Fibroblast of skin of scalp (primary cell): Measurements from ENCODE around the gene ANTXR1.
"Not testable (repeated sequence)": the region's sequence is repeated elsewhere in the genome, so short reads cannot be mapped to it uniquely, and the experiment has no call there.

Experiments used
- DNase-seq: peaks from one replicate; pipeline ENCODE4 v3.0.0-alpha.2; 2013

ANTXR1 gene

GRCh38 chr2:69167469-69167822 is 154.5 kb downstream of the ANTXR1 start:
- no peak for DNase-seq

DNA sequence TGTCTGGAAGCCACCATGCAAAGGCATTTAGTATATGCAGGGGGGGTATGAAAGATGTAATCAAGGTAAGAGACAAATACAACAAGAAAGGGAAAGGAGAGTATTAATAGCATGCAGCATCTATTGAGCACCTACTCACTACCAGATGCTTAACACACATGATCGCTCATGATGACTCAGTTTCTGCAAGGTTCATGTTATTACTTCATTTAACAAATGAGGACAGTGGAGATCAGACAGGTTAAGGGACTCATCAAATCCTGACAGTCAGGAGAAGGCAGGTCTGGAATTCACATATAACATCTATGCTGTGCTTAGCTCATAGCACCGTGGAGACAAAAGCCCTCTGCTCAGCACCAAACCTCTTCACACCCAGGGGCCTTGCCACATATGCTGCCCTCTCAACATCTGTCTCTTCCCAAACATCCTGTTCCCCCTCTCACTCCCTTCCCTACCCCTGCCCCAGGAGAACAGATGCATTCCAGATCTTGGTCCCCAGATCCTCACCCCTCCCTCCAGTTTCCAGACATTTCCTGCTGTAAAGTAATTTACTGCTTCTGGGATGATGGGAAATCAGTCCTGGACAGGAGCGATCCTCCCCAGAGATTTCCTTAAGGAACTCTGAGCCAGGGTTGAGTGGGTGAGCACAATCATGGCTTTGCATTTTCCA is 155.3 kb downstream of the ANTXR1 start:
- DNase-seq: no peak

- DNase-seq: no peak
Observed at GRCh38 chr2:69168950-69169654, 156.1 kb downstream of the ANTXR1 start.

DNA sequence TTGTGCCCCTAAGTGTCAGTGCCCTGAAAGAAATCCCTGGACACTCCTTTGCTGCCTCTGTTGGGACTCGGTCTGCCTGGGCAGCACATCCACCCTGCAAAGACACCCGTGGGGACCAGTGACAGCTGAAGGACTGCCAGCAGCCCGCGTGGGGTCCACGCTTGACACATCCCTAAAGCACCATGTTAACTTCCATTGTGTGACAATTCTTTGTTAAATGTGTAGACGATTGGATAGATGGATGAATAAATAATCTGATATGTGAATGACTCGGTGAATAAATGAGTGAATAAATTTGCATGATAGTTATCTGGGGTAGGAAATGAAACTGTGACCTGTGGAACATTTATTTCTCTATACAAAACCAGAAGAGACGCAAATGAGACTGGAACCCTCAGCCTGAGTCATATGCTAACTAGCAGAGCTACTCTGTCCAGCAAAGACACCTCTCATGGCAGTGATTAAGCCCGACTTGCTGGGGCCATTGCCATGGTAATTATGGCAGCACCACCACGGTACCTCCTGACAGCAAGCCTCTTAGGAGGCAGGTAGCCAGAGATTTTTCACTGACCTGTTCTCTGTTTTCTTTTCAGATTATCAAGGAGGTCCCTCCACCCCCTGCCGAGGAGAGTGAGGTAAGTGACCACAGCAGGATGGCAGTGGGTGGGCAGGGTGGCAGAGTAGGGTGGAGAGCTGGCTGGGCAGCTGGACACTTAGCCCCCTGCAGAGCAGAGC is 156.8 kb downstream of the ANTXR1 start:
- DNase-seq: no peak

DNA sequence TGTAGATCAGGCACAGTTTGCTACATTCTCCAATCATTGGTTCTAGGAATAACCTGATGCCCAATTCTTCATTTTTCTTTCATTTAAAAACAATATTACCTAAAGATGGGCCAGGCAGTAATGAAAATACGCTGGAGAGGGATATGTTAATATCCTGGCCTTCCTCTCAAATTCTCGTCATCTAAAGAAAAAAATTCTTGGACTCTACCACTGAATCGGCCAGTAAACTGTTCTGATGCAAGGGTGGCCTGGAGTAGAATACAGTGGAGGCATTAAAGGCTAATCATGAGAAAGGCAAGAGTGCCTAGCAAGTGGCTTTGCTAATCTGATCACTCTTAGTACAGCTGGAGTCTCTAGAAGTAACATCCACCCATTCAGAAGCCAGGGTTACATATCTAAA is 157.7 kb downstream of the ANTXR1 start:
- DNase-seq: no peak

- DNase-seq: no peak
Observed at GRCh38 chr2:69171116-69171896, 158.3 kb downstream of the ANTXR1 start.

DNA sequence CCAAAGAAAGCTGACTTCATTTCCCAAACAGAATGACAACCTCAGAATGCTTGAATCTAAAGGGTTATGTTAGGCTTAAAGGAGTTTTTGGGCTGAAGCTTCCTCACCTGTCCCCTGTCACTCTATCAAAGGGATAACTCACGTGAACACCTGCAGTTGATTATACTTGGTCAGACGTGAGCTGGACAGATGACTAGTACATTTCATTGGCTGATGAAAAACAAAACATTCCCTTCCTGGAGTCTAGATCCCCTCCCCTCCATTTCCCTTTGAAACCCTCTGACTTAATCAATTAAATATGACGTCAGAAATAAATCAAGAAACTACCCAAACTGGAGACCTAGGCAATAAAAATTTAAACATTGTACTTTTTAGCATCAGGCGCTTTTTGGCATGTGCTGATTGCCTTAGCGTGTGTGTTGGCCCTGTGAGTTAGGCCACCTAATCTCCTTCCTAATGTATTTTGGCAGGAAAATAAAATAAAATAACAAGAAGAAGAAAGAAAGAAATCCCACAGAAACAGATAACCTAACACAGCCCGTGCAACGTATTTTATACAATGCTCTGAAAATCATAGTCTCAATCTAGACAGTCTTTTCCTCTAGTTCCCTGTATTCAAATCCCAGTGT is 159.0 kb downstream of the ANTXR1 start:
- DNase-seq: no peak

DNA sequence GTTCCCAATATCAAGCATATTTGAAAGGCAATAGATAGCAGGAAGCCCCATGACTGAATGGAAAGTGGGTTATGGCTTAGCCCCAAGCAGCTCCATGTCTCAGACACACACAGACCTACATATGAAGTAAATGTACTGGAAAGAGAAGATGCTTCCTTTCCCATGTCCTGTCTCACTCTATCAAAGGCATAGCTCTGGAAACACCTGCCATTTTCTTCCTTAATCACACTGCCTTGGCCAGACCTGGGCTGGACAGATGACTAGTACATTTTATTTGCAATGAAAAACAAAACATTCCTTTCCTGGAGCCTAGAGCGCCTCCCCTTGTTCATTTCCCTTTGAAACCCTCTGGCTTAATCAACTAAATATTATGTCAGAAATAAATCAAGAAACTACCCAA is 160.7 kb downstream of the ANTXR1 start:
- DNase-seq: no peak

DNA sequence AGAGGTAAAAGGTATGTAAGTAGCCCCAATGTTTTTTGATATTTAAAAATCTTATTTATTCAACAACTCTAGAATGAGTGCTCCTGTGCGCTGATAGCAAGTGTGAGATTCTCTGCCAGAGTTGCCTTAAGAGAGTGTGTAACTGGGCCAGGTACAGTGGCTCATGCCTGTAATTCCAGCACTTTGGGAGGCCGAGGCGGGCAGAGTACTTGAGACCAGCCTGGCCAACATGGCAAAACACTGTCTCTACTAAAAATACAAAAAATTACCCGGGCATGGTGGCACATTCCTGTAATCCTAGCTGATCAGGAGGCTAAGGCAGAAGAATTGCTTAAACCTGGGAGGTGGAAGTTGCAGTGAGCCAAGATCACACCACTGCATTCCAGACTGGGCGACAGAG is 161.2 kb downstream of the ANTXR1 start:
- not testable (repeated sequence) for DNase-seq

- DNase-seq: no peak
Observed at GRCh38 chr2:69175790-69176715, 163.1 kb downstream of the ANTXR1 start.

DNA sequence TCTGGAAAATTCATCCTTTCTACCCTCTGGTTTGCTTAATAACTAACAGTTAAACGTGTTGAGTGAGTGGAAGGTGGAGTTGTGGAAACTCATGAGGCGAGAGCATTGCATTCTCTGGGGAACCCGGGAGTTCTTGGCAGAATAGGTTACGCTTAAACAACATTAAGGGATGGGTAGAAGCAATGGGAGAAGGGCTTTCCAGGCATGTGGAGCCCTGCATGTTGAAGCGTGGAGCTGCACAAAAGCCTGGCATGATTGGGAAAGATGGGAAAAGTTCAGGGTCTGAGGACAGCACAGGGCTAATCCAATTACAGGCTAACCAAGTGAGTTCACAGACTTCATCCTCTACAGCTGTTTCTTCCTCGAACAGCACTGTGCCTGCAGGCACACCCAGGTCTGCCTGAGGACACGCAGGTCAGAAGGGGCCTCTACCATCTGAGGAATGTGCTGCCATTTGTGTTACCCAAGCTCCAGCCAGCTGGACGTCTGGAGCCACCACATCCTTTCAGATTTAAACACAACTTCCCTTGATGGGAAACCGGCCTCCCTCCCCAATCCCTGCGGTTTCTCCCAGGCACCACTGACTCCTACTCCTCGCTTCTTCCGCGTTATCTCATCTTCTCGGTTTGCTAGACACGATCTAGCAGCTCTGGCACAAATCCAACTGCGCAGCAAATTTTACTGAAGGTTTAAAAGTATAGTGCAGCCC is 164.2 kb downstream of the ANTXR1 start:
- DNase-seq: peak; percentile 78

GRCh38 chr2:69177785-69178636 is 165.0 kb downstream of the ANTXR1 start:
- peak; percentile 70 for DNase-seq

- no peak for DNase-seq
Observed at GRCh38 chr2:69178756-69179155, 165.8 kb downstream of the ANTXR1 start.

DNA sequence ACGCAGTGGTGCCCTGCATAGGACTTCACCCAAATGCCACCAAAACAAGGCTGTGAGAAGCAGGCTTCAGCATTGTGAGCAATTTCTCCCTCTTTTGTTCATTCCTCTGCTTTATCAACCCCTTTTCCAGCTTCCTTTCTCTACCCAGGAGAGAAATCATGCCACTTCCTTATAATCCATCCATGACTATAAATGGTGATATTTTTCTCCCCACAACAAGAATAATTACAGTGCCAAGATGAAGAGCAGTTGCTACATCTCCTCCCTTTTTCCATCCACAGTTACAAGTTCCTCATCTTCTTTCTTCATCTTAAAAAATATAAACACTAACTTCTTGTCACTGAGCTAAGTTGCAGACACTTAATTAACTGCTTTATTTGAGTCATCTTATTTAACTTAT is 167.2 kb downstream of the ANTXR1 start:
- no peak for DNase-seq

- no peak for DNase-seq
Observed at GRCh38 chr2:69180974-69181373, 168.0 kb downstream of the ANTXR1 start.

DNA sequence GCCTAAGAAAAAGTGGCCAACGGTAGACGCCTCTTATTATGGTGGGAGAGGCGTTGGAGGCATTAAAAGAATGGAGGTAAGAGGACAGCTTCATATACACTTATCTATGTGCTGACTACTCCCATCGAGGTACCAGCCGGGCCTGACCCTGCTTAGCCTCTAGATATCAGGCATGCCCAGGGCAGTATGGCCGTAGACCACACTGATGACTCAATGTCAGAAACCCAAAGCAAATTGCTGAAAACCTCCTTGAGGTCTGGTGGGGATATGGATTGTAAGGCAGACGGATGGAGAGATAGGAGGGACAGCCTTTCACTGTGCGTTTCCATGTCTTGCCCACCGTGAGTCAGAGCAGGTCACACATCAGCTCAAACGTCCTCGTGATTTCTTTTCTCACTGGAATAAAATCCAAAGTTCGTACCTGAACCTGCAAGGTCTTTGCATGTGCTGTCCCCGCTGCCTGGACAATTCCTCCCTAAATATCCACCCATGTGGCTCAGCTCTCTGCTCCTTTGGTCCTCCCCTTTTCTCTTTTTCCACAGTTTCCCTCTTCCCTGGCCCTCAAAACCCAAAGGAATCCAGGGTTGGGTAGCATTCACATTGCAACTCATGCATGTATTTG is 168.9 kb downstream of the ANTXR1 start:
- DNase-seq: no peak

- DNase-seq: no peak
Observed at GRCh38 chr2:69183659-69184058, 170.7 kb downstream of the ANTXR1 start.

GRCh38 chr2:69184224-69184623 is 171.2 kb downstream of the ANTXR1 start:
- DNase-seq: peak; percentile 35

- peak; percentile 60 for DNase-seq
Observed at GRCh38 chr2:69185807-69186206, 172.8 kb downstream of the ANTXR1 start.
